GM23338 (cell line): ENCODE data around the gene CGRRF1.

Source experiments
- CREB1 ChIP-seq: fragments of 250-450 bp; sonication (Bioruptor Pico); IDR thresholded peaks from 2 replicates; pipeline ENCODE4 v1.5.0; 2020; ENCODE audit warnings: low read depth, mild to moderate bottlenecking, moderate library complexity
- EZH2 ChIP-seq: fragments of 200-600 bp; sonication (generic); IDR thresholded peaks from one replicate; pipeline ENCODE4 v1.8.0; 2017; ENCODE audit warnings: antibody characterized with exemption, mild to moderate bottlenecking, low read depth; ENCODE audit not compliant: unreplicated experiment
- EZH2phosphoT487 ChIP-seq: fragments of 200-600 bp; sonication (generic); IDR thresholded peaks from one replicate; pipeline ENCODE4 v1.8.1; 2018; ENCODE audit warnings: antibody characterized with exemption; ENCODE audit not compliant: unreplicated experiment
- JUNB ChIP-seq: IDR thresholded peaks from one replicate; pipeline ENCODE4 v1.6.1; 2016; ENCODE audit warnings: antibody characterized with exemption; ENCODE audit not compliant: unreplicated experiment
- NANOG ChIP-seq: IDR thresholded peaks from 2 replicates; pipeline ENCODE4 v1.6.1; 2016; ENCODE audit warnings: antibody characterized with exemption, borderline replicate concordance
- POLR2AphosphoS5 ChIP-seq: IDR thresholded peaks from 2 replicates; pipeline ENCODE4 v1.6.1; 2016; ENCODE audit warnings: antibody characterized with exemption, low read depth
- REST ChIP-seq: IDR thresholded peaks from one replicate; pipeline ENCODE4 v1.6.1; 2018; ENCODE audit warnings: antibody characterized with exemption; ENCODE audit not compliant: unreplicated experiment
- ZNF114 ChIP-seq: fragments of 250-450 bp; sonication (Bioruptor Pico); IDR thresholded peaks from 2 replicates; pipeline ENCODE4 v1.5.0; 2020; ENCODE audit warnings: mild to moderate bottlenecking, moderate library complexity
- ZNF331 ChIP-seq: fragments of 250-450 bp; sonication (Bioruptor Pico); IDR thresholded peaks from 2 replicates; pipeline ENCODE4 v1.5.0; 2020; ENCODE audit warnings: low read depth, mild to moderate bottlenecking, moderate library complexity
- TF ChIP-seq, protein P1 (sequence below), 2 experiments: fragments of 200-600 bp in 1 of 2; sonication (generic) in 1 of 2; conservative IDR thresholded peaks; 2 replicates each; pipeline versions ENCODE4 v1.5.1 to v1.6.1; 2016 to 2017; ENCODE audit warnings: antibody characterized with exemption in 2 of 2, low read depth in 2 of 2, mild to moderate bottlenecking in 2 of 2, moderate library complexity in 1 of 2
- TF ChIP-seq, protein P2 (sequence below): IDR thresholded peaks from 2 replicates; pipeline ENCODE4 v1.6.1; 2016; ENCODE audit warnings: antibody characterized with exemption

DNA sequence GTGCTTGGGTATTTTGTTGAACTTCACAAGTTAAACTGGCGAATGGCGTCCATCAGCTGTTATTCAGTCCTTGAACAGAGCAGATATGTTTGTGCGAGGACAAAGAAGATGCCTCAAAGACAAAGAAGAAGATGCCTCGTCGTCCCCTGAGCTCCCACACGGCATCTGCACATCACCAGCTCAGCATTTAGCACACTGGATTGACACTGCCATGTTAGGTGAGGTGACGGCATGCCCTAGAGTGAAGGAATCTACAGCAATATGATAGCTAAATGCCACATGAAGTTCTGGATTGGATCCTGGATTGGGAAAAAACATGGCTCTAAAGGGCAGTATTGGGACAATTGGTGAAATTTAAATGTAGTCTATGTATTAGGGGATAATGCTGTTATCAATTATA, 72.6 kb downstream of the CGRRF1 start:
- TF ChIP-seq NANOG, result no peak
- TF ChIP-seq EZH2, result no peak
- TF ChIP-seq, protein P1, sequence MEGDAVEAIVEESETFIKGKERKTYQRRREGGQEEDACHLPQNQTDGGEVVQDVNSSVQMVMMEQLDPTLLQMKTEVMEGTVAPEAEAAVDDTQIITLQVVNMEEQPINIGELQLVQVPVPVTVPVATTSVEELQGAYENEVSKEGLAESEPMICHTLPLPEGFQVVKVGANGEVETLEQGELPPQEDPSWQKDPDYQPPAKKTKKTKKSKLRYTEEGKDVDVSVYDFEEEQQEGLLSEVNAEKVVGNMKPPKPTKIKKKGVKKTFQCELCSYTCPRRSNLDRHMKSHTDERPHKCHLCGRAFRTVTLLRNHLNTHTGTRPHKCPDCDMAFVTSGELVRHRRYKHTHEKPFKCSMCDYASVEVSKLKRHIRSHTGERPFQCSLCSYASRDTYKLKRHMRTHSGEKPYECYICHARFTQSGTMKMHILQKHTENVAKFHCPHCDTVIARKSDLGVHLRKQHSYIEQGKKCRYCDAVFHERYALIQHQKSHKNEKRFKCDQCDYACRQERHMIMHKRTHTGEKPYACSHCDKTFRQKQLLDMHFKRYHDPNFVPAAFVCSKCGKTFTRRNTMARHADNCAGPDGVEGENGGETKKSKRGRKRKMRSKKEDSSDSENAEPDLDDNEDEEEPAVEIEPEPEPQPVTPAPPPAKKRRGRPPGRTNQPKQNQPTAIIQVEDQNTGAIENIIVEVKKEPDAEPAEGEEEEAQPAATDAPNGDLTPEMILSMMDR (conservative IDR thresholded peaks at IDR 0.05; ENCODE audit: low read depth in 2 of 2), result no peak
- no peak for TF ChIP-seq POLR2AphosphoS5
- TF ChIP-seq JUNB, result no peak
- no peak for TF ChIP-seq REST
- TF ChIP-seq EZH2phosphoT487, result no peak
- TF ChIP-seq ZNF114, result no peak
- TF ChIP-seq CREB1 (CRISPR knock-in tag), result no peak
- TF ChIP-seq ZNF331 (CRISPR knock-in tag), result no peak
- TF ChIP-seq, protein P2, sequence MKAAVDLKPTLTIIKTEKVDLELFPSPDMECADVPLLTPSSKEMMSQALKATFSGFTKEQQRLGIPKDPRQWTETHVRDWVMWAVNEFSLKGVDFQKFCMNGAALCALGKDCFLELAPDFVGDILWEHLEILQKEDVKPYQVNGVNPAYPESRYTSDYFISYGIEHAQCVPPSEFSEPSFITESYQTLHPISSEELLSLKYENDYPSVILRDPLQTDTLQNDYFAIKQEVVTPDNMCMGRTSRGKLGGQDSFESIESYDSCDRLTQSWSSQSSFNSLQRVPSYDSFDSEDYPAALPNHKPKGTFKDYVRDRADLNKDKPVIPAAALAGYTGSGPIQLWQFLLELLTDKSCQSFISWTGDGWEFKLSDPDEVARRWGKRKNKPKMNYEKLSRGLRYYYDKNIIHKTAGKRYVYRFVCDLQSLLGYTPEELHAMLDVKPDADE, result no peak
